A673 (cell line): ENCODE data around the gene NELL1. TPM values are rescaled to one million over a fixed set of nuclear protein-coding genes. Genes with fewer than 3 reads are reported as not detected.

Experiments used
- BruUV-seq: library from RNA; stranded (reverse); fragments of 400-500 nt; replicated peaks from 2 replicates; lab custom pipeline; 2021; lab: Mats Ljungman, UMichigan
- CTCF ChIA-PET: fragments of 300-600 bp; sonication (Branson Sonifier 250); formaldehyde crosslinking; loops from one replicate; lab custom pipeline; 2022; ENCODE audit warnings: antibody characterized with exemption; lab: Charles Lee
- POLR2A ChIA-PET: fragments of 300-600 bp; sonication (Branson Sonifier 250); formaldehyde crosslinking; loops from one replicate; lab custom pipeline; 2022; ENCODE audit warnings: antibody characterized with exemption; ENCODE audit not compliant: low non-redundant PET; lab: Charles Lee
- DNase-seq: peaks from one replicate; pipeline ENCODE4 v3.0.0-alpha.2; 2015; ENCODE audit warnings: low spot score
- H3K27ac ChIP-seq: fragments of 200-600 bp; sonication (generic); 2 replicates; pipeline ENCODE4 v1.5.1; 2016; ENCODE audit warnings: mixed run types, low read depth, mild to moderate bottlenecking, mixed read lengths, antibody characterized with exemption, low read length; ENCODE audit not compliant: poor library complexity, severe bottlenecking
- H3K27me3 ChIP-seq: fragments of 200-600 bp; sonication (generic); replicated peaks from 2 replicates; pipeline ENCODE4 v1.6.1; 2017; ENCODE audit warnings: mixed run types, low read depth, mild to moderate bottlenecking, mixed read lengths, antibody characterized with exemption, low read length; ENCODE audit not compliant: insufficient read depth, poor library complexity
- H3K36me3 ChIP-seq: fragments of 200-600 bp; sonication (generic); 2 replicates; pipeline ENCODE4 v1.6.1; 2016; ENCODE audit warnings: mixed run types, mild to moderate bottlenecking, mixed read lengths, antibody characterized with exemption, low read length; ENCODE audit not compliant: insufficient read depth, poor library complexity, severe bottlenecking
- H3K4me1 ChIP-seq: fragments of 200-600 bp; sonication (generic); 2 replicates; pipeline ENCODE4 v1.6.1; 2017; ENCODE audit warnings: mixed run types, mild to moderate bottlenecking, mixed read lengths, antibody characterized with exemption, low read length; ENCODE audit not compliant: insufficient read depth, poor library complexity, severe bottlenecking
- H3K4me3 ChIP-seq: fragments of 200-600 bp; sonication (generic); 2 replicates; pipeline ENCODE4 v1.5.1; 2016; ENCODE audit warnings: low read depth, mixed run types, mild to moderate bottlenecking, mixed read lengths, low read length; ENCODE audit not compliant: poor library complexity, severe bottlenecking
- H3K9me3 ChIP-seq: fragments of 200-600 bp; sonication (generic); 2 replicates; pipeline ENCODE4 v1.6.1; 2016; ENCODE audit warnings: mixed run types, low read depth, mild to moderate bottlenecking, mixed read lengths, antibody characterized with exemption, low read length; ENCODE audit not compliant: poor library complexity, severe bottlenecking
- CTCF ChIP-seq: fragments of 300-800, 200-600 bp; sonication (generic); conservative IDR thresholded peaks from 2 replicates; pipeline ENCODE4 v1.5.1; 2017; ENCODE audit warnings: low read depth, mild to moderate bottlenecking, antibody characterized with exemption, low read length, moderate library complexity, mixed read lengths
- EZH2 ChIP-seq: fragments of 200-600 bp; sonication (generic); IDR thresholded peaks from 2 replicates; pipeline ENCODE4 v1.6.1; 2017; ENCODE audit warnings: borderline replicate concordance, low read depth, mild to moderate bottlenecking, mixed read lengths, antibody characterized with exemption, low read length; ENCODE audit not compliant: poor library complexity, severe bottlenecking
- intact Hi-C: fragments of 100-400 bp; cut with micrococcal nuclease; formaldehyde crosslinking; loops from one replicate; pipeline ENCODE4 v1.10.0; 2022; ENCODE audit not compliant: unreplicated experiment
- total RNA-seq: library from RNA; stranded (reverse); gene quantifications from 2 replicates; pipeline ENCODE4 v1.2.3, GENCODE V29; 2021

The NELL1 gene
- total RNA-seq, 1 experiment from 2014 or later, result 0.32 TPM

- ChIA-PET CTCF (no interaction called here), POLR2A (no interaction called here)
- H3K4me1 ChIP-seq, result no peaks in the 10 kb centered on the region
- BruUV-seq, result no TSS peak
- H3K27me3 ChIP-seq, result no peaks in the 10 kb centered on the region
- H3K27ac ChIP-seq, result no peak overlapping the region
- intact Hi-C loops, result no loop called here
- H3K9me3 ChIP-seq, result no peaks in the 10 kb centered on the region
- no peak overlapping the region for H3K4me3 ChIP-seq
- TF ChIP-seq EZH2 (no peak), CTCF (no peak)
- no peaks in the 10 kb centered on the region for H3K36me3 ChIP-seq
- DNase-seq, result no peak
Observed at GRCh38 chr11:20712912-20713311, 43.5 kb downstream of the NELL1 start.

GRCh38 chr11:20715464-20715863 lies 46.1 kb downstream of the NELL1 start:
- no peak for TF ChIP-seq CTCF
- TF ChIP-seq EZH2, result no peak
- DNase-seq, result no peak
- H3K36me3 ChIP-seq, result no peaks in the 10 kb centered on the region
- no peaks in the 10 kb centered on the region for H3K4me1 ChIP-seq
- H3K9me3 ChIP-seq, result no peaks in the 10 kb centered on the region
- no TSS peak for BruUV-seq
- CTCF ChIA-PET, result no interaction called here
- intact Hi-C loops, result no loop called here
- POLR2A ChIA-PET, result no interaction called here
- H3K27ac ChIP-seq, result no peak overlapping the region
- no peak overlapping the region for H3K4me3 ChIP-seq
- H3K27me3 ChIP-seq, result no peaks in the 10 kb centered on the region

GRCh38 chr11:20715931-20716330 lies 46.5 kb downstream of the NELL1 start:
- intact Hi-C loops, result no loop called here
- DNase-seq, result no peak
- Histone ChIP-seq H3K4me1 (no peaks in the 10 kb centered on the region), H3K27me3 (no peaks in the 10 kb centered on the region), H3K36me3 (no peaks in the 10 kb centered on the region), H3K4me3 (no peak overlapping the region), H3K27ac (no peak overlapping the region), H3K9me3 (no peaks in the 10 kb centered on the region)
- TF ChIP-seq EZH2, result no peak
- no peak for TF ChIP-seq CTCF
- ChIA-PET CTCF (no interaction called here), POLR2A (no interaction called here)
- BruUV-seq, result no TSS peak
